ENCODE data around the gene STIP1.
"Not testable (repeated sequence)": the region's sequence is repeated elsewhere in the genome, so short reads cannot be mapped to it uniquely, and the experiment has no call there.

Gene STIP1

DNA sequence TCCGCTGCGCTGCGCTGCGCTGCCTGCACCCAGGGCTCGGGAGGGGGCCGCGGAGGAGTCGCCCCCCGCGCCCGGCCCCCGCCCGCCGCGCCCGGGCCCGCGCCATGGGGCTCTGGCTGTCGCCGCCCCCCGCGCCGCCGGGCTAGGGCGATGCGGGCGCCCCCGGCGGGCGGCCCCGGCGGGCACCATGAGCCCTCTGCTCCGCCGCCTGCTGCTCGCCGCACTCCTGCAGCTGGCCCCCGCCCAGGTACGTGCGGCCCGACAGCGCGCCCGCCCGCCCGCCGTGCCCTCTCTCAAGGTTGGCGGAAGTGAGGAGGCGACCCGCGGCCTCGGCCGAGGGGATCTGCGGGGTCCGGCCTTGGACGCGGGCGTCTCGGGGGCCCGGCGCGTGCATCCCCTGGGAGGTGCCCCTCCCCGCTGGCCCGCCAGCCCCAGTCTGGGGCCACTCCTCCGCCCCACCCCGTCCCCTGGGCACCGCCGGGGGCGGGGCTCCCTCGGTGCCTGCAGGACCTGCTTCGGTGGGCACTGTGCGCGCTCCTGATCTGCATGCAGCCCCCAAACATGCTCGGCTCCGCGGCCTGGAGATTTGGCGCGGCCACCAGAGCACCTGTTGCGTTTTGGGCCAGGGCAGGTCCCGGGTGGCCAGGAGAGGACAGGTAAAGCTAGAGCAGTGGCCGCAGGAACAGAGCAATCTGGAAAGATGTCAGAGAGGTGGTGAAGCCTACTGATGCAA, 48.8 kb downstream of the STIP1 start:
- peak in 1 of 2 donors; percentile 40 for DNase-seq (ENCODE audit: extremely low read depth in 1 of 2, low read depth in 1 of 2)

DNA sequence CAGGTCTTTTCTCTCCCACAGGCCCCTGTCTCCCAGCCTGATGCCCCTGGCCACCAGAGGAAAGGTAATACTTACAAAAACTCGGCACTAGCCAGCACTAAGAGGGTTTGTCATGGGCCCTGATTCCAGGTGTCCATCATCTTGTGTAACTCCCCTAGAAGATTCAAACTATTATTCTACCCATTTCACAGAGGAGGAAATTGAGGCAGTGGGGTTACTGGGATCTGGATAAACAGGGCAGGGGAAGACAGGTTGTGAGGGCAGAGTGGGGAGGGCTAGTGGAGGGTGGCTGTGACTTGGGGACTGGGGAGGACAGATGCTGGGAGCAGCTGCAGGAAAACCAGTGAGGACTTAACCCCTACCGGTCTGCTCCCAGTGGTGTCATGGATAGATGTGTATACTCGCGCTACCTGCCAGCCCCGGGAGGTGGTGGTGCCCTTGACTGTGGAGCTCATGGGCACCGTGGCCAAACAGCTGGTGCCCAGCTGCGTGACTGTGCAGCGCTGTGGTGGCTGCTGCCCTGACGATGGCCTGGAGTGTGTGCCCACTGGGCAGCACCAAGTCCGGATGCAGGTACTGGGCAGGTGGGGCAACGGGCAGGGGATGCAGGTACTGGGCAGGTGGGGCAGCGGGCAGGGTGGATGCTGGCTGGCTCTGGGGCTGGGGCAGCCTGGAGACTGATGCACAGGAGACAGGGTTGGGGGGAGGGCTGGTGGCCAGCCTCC, 49.6 kb downstream of the STIP1 start:
- no peak for DNase-seq (ENCODE audit: extremely low read depth in 1 of 2, low read depth in 1 of 2)

DNA sequence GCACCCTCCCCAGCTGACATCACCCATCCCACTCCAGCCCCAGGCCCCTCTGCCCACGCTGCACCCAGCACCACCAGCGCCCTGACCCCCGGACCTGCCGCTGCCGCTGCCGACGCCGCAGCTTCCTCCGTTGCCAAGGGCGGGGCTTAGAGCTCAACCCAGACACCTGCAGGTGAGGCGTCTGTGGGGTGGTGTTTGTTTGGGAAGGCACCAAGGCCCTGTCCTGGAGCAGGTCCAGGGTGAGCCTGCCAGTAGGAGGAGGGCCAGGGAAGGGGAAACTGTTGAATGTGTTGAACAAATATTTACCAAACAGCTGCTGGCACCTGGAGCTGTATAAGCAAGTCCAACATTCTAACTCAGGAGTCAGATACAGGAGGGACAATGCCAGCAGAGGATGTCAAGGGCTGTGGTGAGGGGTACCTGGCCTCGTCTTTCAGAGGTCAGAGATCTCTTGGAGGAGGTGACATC, 51.5 kb downstream of the STIP1 start:
- DNase-seq (ENCODE audit: extremely low read depth in 1 of 2, low read depth in 1 of 2): no peak

DNA sequence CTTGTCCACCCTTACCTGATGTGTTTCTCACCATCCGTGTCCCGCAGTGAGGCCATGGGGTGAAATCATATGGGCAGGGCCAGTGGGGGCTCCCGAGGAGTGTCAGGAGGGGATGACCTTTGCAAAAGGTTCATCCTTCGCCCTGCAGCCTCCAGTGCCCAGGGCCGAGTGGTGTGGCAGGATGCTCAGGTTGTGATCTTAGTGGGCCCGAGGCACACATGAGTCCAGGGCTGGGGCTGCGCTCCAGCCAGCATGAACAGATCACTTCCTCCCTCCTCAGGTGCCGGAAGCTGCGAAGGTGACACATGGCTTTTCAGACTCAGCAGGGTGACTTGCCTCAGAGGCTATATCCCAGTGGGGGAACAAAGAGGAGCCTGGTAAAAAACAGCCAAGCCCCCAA, 52.1 kb downstream of the STIP1 start:
- DNase-seq (ENCODE audit: extremely low read depth in 1 of 2, low read depth in 1 of 2): no peak

DNA sequence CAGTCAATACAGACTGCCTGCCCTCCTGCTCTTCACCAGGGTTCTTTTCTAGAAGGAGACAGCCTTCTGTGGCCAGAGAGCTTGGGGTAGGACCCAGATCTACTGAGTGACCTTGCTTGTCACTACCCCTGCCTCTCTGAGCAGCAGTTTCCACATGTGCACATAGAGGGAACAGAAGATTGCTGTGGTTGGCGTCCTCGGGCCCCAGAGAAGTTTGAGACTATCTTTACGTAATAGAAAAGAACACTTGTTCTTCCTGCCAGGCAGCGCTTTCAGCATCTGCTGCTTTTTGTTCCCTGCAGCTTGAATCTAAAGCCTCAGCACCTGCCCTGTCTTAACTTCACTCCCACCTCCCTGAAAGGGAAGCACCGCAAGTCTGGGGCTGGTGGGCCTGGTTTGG, 53.0 kb downstream of the STIP1 start:
- DNase-seq (ENCODE audit: extremely low read depth in 1 of 2, low read depth in 1 of 2): no peak

DNA sequence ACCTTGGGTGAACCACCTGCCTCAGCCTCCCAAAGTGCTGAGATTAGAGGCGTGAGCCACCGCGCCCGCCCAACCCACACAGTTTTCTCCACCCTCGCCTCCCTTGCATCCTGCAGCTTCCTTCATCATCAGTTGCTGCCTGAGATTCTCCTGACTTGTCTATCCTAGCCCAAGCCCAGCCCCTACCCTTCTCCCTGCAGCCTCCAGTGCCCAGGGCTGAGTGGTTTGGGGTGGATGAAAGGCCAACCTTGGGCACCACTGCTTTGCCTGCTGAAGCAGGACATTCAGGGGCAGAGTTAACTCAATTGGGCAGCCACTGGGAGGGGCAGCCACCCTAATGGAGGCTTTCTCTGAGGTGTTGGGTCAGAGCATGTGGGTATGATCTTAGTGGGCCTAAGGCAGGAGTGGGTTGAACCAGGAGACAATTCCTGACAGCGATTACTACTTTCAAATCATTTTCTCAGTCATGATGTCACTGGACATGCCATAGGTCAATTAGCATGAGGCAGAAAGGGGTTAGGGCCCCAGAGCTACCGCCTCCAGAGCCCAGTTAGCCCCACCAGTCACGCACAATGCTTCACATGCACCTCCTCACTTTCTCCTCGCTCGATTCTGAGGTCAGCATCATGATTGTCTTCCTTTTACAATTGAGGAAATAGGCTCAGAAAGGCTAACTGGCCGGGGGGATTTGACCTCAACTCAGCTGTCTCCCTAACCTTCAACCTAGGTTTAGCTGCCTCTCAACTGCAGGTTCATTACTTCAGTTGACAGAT, 53.9 kb downstream of the STIP1 start:
- DNase-seq (ENCODE audit: extremely low read depth in 1 of 2, low read depth in 1 of 2): no peak

DNA sequence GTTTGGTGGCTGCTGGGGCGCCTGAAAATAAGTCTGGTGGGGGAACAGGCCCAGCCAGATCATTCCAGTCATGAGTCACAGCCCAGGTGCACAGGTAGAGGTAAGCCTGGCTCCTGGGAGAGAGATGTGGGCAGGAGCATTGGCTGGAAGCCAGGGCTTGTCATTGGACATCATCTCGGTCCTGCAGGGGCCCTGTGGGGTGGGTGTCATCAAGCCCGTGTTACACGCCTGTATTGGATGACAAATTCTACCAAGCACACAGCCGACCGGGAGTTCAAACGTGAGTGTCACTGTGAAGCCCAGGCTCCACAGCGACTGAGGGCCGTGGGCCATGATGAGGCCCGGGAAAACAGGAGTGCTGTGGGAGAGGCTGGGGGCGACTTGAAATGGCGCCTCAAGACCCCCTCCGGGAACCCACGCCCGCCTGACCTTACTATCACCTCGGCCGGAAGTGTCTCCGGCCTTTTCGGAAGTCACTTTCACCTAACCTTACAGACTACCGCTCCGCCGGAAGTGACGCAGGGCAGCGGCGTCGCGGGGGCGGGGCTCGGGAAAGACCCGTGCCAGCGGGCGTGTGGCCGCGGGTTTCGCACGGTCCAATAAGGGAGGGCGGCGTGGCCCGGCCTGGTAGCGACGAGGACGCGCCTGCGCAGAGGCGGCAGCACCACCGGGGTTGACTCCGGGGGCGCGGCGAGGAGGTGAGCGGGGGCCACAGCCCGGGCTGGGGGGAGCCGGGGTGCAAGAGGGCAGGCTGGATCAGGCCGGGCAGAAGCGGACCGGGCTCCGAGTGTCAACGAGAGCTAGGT, 54.7 kb downstream of the STIP1 start, which contains the start of gene FKBP2:
FKBP2 (plus strand) TSS at position 661 of the 806 bp plus-strand sequence. CDS start 1,293 bp downstream, outside the sequence.
- DNase-seq (ENCODE audit: extremely low read depth in 1 of 2, low read depth in 1 of 2): peak; percentile 92 to 97

DNA sequence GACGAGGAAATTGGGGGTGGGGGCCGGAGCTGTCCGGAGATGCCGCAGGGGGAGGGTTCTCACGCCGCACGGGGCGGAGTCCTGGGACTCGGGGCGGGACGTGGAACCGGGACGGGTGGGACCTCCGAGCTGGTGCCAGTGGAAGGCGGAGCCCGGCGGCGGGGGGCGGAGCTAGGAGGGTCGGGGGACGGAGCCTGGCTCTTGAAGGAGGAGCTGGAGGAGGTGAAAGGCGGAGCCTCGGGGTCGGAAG, 55.2 kb downstream of the STIP1 start:
- no peak for DNase-seq (ENCODE audit: extremely low read depth in 1 of 2, low read depth in 1 of 2)

DNA sequence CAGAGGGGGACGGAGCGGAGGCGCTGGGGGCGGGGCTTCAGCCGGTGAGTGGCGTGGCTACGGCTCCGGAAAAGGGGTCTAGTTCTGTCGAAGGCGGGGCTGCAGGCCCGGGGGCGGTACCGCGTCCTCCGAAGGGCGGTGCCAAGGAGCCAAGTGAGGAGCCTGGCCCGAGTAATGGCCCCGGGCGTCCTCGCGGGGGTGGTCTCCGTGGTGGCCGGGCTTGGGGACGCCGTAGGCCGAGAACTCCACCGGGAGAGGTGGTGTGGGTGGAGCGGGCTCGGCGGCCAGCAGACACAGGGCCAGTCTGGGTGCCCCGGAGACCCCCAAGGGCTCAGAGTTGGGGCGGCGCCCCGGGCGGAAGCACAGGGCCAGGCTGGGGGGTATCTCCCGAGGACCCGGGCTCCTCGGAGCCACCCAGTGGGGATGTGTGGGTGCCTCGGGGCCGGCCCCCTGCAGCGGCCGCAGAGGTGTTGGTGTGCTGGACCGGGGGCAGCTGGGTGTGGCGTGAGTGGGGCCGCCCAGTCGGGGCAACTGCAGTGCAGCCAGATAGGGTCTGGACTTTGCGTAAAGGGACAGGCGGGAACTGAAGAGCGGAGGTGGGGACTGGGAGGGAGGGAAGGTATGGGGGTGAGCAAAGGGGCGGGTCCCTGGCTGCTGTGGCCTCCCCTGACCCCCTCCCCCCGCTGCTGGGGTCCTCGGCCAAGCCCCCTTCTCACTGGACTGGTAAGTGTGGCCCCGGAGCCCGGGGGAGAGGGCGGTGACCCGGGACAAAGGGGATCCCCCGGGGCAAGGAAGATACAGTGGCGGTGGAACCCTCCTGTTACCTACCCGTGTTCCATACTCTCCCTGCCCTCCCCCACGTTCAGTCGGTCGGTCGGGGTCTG, 55.8 kb downstream of the STIP1 start:
- DNase-seq (ENCODE audit: extremely low read depth in 1 of 2, low read depth in 1 of 2): peak; percentile 99

DNA sequence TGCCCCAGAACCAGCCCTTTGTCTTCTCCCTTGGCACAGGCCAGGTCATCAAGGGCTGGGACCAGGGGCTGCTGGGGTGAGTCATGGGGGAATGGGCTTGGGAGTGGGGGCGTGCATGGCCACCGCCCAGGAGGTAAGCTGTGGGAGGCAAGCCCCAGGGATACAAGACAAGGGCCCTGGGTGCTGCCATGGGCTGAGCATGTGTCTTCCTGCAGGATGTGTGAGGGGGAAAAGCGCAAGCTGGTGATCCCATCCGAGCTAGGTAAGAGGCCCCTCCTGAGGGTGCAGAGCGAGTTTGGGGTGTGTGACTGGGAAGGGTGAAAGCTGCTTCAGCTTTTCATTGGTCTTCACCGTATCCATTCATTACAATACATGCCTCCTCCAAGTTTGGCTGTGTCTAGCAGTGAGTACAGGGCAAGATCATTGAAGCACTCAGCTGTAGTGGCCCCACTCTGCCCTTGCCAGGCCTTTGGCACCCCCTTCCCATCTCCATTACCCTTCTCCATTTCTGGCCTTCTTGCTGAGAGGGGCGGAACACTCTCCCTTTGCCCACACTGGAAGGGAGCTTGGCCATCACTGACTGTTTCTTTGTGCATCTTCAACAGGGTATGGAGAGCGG, 57.4 kb downstream of the STIP1 start:
- no peak for DNase-seq (ENCODE audit: extremely low read depth in 1 of 2, low read depth in 1 of 2)

DNA sequence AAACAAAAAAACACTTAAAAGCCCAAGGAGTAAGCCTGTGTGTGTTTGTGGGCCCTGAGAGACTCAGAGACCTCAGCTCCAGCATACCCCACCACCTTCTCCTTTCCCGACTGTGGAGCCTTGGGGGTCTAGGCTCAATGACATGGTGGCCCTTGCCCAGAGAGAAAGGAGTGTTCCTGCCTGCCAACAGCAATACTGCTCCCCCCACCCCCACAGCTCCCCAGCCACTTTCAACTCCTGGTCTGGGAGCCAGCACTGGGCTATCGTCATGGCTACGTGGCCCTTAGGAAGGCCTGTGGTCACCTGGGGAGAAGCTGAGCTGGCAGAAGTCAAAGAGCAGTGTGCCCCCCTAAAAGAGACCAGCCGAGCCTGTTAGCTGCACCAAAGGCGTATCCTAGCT, 58.1 kb downstream of the STIP1 start:
- no peak for DNase-seq (ENCODE audit: extremely low read depth in 1 of 2, low read depth in 1 of 2)

DNA sequence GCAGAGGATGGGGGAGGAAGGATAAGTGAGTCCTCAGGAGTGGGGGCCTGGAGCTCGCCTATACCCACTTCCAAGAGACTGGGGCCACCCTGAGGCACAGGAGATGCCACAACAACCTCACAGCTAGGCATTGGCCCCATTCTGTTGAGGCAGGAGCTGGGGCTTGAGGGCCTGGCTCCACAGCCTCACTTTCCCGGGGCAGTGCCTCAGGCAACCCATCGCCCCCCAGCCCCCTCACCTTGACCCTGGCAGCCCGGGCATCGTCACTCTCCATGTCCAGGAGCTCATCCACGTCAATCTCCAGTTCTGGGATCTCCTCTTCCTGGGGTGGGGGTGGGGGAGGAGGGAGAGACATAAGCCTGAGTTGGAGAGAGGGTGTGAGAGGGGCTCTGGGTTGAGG, 59.0 kb downstream of the STIP1 start:
- DNase-seq (ENCODE audit: extremely low read depth in 1 of 2, low read depth in 1 of 2): no peak

DNA sequence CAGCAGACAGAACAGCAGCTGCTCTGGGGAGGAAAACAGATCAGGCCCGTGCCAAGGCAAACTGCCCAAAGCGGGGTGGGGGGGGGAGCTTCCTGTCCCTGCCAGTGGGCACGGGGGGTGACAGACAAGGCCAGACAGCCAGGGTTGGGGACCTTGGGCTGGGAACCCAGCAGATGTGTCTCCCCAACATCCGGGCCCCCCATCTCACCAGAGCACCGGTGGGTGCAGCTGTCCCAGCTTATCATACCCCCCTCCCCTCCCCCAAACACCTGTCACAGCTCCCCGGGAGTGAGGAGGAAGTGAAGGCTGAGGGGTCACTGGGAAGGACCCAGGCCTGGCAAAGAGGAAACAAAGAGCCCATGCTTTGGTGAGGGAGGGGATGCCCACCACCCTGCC, 59.4 kb downstream of the STIP1 start:
- DNase-seq (ENCODE audit: extremely low read depth in 1 of 2, low read depth in 1 of 2): peak in 1 of 2 donors; percentile 32

DNA sequence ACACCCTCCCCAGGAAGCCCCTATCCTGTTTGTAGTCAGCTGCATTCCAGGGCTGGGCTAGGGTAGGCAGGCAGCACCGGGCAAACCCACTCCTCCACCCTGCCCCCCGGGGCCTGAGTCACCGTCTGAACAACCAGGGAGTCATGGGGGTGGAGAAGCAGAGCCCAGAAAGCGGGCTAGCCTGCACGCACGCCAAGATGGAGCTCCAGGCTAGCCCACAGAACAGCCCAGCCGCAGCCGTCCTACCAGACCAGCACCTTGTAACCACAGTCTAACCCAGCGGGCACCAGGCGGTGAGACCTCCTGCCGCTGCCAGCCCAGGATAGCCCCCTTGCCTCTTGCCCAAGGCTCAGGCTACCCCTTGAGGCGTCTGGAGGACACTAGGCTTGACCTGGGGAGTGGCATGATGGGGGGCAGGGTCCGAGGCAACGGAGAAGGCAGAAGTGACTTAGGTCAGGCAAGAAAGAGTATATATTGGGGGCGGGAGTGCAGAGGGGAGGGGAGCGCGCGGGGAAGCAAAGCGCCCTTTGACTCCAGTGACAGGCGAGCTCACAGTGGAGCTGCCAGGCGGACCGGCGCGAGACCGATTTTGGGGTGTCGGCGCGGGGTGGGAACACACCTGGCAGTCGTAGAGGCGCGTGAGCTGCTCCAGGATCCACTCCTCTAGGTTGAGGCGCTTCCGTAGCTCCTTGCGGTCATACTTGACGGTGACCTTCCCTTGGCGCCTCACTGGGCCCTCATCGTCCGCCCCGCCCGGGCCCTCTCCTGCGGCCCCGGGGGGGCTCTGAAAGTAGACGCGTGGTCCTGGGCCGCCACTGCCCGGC, 60.0 kb downstream of the STIP1 start:
- DNase-seq (ENCODE audit: extremely low read depth in 1 of 2, low read depth in 1 of 2): peak in 1 of 2 donors; percentile 52

DNA sequence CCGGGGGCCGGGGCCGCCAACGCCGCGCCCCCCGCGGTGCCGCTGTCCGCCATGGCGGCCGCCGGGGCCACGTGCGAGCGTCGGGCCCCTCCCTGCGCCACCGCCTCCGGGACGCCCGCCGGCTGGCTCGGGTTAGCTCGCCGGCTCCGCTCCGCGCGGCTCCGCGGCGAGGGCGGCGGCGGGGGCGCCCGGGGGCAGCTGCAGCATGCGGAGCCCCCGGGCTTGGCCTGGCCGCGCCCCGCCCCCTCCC, 60.6 kb downstream of the STIP1 start:
- not testable (repeated sequence) for DNase-seq (ENCODE audit: extremely low read depth in 1 of 2, low read depth in 1 of 2)

DNA sequence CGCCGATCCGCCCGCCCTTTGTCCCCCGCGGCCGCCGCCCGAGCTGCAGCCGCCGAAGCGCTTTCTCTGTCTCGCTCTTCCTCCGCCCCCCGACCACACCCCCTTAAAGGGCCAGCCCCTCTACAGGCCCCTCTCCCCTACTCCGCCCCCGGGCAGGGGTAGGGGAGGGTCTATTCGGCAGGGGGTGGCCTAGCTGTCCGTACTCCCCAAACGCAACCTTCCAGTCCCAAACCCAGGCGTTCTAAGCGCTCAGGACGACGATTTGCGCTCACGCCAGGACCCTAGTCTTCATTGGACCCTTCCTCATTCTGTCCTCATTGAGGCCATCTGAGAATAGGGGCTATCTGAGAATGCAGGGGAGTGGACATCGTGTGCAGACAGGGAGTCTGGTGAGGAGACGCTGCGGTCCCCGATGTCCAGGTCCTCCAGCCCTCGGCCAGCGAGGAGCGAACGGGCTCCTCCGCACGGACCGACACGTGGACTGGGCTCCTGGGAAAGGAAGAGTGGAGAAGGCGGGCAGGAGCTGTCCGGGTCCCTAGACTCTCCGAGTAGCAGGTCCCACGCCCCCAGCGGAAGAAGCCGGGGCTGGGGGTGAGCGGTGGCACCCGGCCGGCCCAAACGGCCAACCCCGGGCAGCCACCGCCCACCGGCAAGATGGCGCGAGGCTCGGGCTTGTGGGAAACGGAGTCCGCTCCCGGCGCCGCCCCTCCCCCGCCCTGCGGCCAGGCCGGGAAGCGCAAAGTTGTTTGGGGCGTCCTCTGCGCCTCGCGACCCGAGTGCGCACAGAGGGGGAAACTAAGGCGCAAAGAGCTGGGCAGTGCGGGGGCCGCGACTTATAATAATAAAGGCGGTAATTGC, 61.1 kb downstream of the STIP1 start, which contains the start of gene PPP1R14B:
PPP1R14B (minus strand) TSS at position 73 of the 858 bp plus-strand sequence. CDS start 270 bp downstream, outside the sequence.
- peak in 1 of 2 donors; percentile 72 for DNase-seq (ENCODE audit: extremely low read depth in 1 of 2, low read depth in 1 of 2)

DNA sequence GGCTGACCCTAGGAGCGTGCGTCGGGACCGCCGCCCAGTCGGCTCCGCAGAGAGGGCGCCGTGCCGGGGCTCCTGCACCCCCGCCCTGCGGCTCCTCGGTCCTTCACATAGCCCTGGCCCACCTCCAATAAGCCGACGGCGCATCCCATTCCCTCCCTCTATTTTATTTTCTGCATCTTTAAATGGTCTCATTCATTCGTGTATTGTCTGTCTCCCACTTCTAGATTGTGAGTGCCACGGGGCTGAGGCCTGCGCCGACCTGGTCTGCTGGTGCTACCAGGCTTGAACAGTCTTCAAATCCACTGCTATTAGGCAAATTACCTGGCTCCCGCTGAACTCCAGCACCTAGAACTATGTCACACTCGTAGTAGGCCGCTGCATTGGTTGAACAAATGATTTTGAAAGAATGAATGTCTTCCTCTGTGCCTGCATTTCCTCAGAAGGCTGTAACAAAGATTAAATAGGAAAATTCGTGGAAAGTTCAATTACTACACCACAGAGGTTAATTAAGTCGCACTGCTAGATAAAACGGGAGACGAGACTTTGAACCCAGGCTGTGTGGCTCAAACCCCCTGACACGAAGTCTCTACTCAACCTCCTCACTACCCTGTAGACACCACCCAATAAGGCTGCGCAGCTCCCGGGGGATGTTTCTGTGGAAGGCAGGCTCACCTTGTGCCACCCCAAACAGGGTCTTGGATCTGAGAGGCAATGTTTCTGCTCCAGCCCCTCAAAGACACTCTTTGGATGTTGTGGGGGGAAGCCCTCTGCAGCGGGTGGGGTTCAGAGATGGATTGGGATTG, 62.0 kb downstream of the STIP1 start:
- DNase-seq (ENCODE audit: extremely low read depth in 1 of 2, low read depth in 1 of 2): no peak
